CD4-positive, alpha-beta T cell treated with Interleukin-4 for 1 hour (primary cell): ENCODE results near the gene CATSPER3.

Experiments
- DNase-seq, 2 donors: peaks; one replicate each; pipeline ENCODE4 v3.0.0-alpha.2; 2020 to 2022

Gene CATSPER3

DNA sequence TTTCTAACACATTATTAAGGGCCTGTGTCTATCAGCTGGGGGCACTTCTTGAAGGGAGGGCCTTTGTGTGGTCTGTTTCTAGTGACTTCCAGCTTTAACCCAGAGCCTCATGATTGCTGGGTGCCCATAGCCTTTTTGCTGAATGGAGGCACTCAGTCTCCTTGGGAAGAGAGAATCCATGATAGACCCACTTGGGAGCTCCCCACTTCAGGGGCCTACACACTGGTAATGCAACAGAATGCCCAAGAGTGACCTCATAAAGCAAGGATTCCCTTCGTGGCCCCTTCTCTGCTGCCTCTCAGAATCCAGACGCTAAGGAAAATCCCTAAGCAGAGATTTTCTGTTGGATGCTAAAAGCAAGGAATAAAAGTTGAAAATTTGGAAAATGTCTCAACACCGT lies at the start of gene CATSPER3:
Gene CATSPER3, plus strand, starts transcription at position 301 of the 400 bp plus-strand sequence. Its CDS starts 85 bp downstream, at position 386.
- no peak for DNase-seq

DNA sequence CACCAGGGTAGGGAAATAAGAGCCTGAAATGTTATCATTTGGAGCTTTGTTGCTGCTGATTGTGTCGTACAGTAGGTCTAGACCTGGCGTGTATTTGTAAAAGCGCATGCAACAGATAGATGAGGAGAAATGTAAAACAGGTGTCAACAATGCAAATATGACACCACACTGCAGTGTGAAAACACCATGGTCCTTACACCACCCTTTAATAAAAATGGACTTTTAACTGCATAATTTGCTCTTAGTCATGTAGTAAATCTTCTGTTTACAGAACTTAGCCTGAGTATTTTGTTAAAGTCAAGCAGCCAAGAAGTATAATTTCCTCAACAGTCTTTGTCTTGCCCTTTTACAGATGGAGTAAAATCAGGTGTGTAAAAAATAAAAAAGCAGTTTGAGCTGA lies 48.8 kb upstream of the CATSPER3 start:
- no peak for DNase-seq

DNA sequence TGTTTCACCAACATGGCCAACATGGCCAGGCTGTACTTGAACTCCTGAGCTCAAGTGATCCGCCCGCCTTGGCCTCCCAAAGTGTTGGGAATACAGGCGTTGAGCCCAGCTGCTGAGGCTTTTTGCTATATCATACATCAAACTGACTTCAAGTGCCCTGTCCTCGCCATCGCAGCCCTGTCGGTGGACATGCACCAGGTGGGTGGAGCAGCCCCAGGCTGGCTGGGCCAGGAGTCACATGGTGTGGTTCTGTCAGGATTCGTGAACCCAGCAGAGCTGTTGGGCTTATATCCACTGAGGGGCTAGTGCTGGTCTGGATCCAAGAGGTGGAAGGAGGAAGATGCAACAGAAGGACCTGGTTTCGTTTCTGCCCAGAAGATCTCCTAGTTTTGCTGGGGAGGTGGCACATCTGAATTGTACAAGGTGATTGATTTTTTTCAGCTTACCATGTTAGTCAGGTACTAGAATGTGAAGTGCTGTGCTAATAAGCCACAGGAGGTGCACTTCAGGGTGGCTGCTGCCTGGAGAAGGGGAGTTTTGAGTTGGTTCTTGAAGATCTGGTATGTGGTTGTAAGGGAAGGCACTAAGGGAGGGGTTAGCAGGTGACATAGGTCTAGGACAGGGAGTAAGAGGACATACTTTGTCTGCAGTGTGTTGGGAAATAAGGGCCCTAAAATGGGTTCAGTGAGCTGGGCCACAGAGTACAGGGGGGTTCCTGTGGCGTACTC lies 46.7 kb upstream of the CATSPER3 start:
- DNase-seq = no peak

DNA sequence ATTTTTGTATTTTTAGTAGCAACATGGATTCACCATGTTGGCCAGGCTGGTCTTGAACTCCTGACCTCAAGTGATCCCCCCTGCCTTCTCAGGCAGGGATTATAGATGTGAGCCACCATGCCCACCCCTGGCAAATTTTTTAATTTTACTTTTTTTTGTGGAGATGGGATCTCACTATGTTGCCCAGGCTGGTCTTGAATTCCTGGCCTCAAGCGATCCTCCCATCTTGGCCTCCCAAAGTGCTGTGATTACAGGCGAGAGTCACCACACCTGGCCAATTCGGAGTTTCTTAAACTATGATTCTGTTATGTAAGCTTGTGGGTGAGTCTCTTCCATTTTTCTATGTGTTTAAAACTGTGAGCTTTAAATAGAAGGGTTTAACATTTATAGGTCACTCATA lies 35.2 kb upstream of the CATSPER3 start:
- no peak for DNase-seq

DNA sequence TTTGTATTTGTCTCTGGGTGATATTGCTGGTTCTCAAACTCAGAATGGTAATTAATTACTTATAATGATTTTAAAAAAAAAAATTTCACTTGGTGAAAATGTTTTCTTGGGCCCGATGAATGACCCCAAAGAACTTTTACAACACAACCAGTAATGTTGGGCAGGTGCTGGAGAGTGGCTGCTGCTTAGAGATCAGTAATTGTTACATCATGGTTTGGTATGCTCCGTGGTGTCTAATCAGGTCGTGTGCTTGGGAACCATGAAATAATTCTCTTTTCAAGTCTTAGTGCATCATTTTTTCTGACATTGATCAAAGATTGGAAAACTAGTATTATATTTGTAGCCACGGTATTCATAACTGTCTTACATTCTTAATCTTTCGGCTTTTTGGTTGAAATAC lies 33.5 kb upstream of the CATSPER3 start:
- no peak for DNase-seq

DNA sequence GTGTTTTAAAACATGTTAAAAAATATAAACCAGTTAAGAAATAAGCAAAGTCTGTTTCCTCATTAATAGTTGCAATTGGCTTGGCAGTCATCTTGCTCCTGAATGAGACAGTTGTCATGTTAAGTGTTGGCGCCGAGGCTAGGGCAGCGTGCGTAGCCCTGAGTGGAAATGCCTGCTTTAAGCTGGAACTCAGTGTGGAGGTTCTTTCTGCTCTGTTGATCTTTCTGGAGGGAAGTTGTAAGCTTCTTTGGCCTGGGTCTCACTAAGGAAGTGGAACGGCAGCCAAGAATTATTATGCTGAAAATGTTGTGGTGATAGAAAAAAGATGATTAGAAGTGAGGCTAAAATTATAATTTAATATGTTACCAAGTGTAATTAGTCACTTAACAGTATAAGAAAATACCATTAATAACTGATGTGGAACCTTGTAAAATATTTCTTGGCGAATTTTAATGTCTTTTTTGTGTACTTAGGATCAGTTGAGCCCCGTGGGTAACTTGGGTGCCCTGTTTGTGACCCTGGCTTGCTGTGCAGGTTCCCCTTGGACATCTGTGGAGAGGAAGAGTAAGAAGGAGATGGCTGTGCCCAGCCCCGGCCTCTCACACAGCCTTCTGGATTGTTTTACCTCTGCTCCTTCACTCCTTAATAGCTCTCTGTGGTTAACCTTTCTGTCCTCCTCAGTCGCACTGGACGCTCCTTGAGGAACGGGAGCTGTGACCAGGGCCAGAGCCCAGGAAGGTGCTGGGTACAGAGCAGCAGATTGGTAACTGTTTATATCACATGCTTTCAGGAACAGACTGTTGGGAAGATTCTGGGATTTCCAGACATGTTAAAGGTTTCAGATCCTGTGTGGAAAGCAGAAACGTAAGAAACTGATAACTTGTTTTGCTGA lies 31.8 kb upstream of the CATSPER3 start:
- no peak for DNase-seq

DNA sequence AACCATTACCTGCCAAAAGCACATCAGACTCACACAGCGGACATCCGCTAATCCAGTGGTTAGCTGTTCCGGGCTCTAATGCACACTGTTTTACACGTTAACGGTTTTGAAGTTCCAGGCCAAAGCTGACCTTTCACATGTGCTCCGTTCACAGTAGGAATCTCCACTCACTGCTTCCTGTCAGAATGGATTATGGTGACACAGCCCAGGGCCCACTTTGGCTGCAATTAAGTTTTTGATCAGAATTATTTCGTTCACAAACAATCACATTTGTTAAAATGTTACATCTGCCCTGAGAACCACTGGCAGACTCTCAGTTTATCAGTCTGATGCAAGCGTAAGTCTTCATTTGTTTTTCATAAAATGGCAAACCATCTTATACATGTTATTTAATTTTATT lies 30.2 kb upstream of the CATSPER3 start:
- no peak for DNase-seq

DNA sequence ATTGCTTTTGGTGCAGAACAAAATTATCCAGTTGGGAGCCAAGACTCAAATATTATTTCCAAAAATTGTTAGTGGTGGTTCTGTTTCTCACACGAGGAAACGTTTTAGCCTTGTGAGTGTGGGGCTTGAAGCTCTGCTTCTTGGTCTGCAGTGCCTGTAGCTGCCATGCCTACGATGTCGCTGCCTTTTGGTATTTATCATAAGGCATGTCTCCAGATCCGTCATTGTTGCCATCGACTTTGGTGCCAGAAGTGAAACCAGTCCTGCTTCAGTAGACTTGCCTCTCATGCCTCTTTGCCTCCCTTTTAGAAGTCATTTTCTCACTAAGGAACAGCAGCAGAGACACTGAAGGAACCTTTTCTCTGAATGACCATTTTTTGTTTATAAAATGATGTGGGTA lies 29.7 kb upstream of the CATSPER3 start:
- DNase-seq = no peak

DNA sequence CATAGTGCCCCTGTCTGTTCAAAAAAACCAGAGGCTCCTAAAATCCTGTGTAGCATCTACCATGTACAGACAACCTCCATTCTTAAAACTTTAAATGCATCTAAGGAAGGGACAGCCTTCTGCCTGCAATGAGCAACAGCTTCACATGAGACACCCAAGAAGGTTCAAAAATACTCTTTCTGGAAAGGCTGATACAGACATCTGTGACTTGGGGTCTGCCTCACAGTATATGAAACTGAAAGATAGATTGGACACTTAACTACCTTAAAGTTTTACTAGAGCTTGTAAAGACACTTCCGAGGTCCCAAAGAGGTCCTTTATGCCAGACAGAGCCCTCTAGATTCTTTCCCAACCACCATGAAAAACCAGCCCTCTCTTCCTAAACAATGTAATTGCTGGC lies 28.2 kb upstream of the CATSPER3 start:
- DNase-seq = no peak

DNA sequence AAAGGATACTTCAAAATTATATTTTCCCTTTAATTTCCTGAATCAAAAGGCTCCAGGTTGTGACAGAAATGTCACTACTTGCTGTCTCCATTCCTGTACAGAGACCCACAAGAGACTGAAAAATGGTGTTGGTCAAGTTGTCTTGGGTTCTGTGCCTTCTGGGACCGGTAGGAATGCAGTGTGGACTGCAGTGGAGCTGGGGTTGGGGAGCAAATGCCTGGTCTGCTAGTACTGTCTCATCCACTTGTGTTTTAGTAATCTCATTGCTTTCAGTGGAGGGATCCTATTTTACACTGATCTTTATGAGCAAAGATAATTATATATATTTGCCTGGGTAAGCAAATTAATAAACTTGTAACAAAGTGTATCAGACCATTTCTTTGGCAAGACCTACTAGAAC lies 24.2 kb upstream of the CATSPER3 start:
- DNase-seq = no peak

DNA sequence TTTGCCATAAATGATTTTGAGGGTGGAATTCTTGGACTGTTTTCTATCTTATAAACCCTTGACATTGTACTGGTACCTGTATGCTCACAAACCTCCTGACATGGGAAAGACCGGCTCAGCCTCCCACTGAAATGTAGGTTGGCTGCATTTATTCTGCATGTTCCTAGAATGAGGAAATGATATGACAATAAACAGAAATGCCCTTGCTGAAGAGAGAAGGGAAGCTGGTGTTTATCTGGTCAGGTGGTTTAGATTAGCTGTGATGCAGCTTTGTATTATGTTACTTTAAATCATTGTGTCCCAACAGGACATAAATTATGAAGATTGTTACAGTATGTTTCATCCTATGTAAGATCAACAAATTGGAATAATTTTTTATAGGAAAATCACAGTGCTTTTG lies 23.1 kb upstream of the CATSPER3 start:
- no peak for DNase-seq

DNA sequence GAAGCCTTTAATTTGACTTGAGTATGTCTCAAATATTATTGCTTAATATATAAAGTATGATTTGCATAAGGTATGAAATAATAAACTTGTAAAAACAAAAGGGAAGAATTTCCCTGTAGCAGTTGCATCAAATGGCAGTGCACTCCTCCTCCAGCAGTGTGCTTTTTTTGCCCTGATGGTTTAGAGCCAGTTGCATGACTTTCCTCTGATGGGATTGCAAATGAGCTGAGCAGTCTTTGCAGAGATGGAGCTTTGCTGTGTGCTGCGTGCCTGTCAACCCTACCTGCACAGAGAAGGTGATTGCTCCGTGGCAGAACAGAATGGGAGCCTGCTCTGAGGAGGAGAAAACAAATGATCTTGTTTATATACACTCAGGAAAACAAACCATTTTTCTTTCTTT lies 22.7 kb upstream of the CATSPER3 start:
- DNase-seq = no peak

DNA sequence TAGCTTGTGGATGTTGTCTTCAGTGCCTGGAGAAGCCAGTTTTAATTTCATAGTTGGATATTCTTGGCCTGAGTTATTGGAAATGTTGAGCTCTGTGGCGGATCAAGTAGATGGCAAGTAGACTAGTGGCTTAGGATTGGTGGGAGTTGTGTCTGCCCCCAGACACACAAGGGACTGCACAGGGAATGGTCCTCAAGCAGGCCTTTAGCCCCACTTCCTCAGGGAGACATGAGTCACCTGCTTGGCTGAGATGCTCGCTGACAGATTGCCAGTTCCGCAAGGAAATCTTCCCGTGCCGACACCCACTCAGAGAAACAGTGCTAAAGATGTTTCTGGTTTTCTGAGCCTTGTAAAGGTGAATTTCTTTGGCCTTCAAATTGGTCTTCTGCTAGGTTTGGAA lies 18.8 kb upstream of the CATSPER3 start:
- DNase-seq = no peak

DNA sequence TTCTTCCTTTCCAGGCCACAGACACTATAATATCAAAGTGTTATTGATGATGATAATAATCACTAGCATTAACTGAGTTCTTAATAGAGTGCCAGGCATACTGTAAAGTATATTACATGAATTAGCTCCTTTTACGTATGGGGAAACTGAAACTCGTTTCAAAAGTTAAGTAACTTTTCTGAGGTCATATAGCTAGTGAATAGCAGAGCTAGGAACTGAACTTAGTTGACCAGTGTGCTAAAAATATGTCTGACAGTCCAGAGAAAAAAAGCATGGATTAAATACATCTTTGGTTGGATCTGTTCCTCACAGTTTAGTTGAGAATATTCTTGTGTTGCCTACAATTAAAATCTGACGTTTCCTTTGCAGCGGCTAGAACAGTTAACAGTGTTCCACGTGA lies 18.4 kb upstream of the CATSPER3 start:
- DNase-seq = no peak

DNA sequence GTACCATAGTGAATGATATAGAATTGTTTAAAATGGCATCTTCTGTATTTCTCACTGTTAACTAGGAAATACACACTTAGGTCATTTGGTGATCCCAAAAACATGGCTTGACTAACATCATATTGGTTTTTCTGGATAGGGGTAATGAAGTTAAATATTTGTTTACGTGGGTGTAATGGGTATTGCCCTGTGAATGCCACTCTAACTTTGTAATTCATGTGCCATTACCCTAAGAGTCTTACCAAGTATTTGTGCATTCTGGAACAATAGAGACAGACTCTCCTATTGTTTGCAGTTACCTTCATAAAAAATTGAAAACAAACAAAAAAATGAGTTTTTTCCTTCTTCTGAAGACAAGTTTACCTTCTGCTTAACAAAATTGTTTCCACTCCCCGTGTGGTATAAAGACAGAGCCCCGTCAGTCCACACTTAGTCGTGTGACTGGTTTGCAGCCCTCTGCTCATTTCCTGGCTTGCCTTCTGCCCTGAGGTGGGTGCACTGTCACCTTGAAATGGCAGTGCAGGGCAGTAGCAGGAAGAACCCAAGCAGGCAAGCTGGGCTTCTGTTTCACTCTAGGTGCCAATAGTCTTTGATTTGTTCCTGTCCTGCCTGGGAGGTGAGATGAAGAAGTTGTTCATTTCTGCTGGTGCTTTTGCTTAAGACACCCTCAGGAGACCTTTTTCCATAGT lies 9.6 kb upstream of the CATSPER3 start:
- DNase-seq = no peak

DNA sequence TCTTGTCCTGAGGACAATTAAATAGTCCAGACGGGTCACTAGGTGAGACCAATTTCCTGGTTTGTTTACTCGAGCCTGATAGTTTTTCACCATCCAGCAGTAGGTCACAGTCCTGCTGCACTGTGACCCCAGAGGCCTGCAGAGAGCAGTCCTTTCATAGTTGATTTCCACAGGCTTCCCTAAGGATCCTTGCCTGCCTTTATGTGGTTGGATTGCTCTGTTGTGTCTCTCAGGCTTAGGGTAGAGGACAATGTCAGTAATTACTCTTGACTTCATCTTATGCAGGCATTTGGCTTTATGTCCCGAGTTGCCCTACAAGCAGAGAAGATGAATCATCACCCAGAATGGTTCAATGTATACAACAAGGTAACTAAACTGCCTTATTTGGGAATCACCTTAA lies 9.0 kb upstream of the CATSPER3 start:
- no peak for DNase-seq

DNA sequence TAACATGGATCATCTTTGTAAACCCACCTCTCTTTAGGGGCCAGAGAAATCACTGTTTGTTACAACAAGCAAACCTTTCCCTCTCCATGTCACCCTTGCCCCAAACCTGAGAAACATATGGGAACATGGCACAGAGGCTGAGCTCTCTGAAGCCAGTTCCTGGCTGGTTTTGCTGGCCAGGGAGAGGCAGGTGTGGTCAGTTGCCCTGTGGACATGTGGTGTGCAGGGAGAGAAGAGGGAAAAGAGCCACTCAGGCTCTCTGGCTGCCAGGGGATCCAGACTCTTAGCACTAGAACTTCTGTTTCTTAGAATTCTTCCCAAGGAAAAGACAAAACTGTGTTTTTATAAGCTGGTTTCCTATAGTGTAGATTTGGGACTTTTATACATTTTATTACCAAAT lies 4.6 kb upstream of the CATSPER3 start:
- DNase-seq = no peak

DNA sequence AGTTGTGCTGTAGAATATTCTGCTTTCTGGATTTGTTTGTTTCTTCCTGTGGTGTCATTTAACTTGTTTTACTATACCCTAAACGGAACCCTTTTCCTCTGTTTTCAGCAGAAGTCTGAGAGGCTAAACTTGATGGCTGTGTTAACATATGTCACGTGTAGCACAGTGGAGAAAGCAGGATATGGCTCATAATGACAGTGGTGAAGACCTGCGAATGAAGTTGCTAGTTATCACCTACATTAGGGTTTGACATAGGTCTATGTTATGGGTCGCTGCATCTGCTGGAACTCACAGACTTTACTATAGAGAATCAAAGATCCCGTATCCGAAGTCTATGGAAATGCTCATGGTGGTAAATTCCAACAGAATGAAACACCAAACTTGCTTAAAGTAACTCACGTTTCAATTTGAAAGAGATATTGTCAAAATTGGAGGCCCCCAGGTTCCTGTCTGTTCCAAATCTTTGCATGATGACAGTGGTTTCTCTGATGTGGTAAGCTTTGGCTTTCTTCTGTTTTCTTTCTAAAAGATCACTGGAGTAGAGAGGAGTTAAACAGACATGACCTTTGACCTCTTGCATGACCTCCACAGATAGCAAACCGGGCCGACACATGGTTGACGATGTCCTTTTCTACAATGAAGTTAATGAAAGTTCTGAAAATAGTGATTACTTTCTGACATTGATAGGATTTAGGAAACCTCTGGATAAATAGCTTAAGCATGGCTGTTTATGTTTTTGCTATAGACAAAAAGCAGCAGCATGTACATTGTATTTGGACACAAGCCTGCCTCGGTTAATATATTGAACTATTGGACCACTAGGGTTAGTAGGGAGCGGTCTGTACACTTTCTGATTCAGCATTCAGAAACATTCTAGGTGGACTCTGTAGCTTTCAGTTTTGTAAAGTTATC lies 3.1 kb upstream of the CATSPER3 start:
- peak in 1 of 2 donors; percentile 49 for DNase-seq

DNA sequence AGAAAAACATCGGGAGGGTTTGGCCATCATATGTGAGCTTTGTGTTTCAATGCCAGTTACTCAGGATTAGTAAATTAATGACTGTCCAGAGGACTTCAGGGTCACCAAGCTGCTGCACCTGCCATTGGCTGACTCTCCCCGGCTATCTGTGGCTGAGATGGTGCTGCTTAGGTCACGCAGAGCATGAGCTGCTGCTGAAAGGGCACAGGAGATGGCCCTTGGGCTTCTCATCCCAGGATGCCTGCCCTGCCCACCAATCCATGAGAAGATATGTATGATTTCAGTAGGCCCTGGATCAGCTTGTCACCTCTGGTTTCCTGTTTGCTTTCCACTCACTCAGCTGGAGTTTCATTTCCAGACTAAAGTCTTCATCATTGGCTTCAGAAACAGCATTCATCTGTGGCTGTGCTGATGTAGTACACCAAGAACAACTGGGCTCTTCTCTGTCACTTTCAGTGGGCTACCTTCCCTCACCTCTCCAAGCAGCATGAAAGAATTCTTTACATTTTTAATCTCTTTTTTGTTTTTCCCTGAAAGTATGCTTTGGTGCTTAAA lies 2.4 kb upstream of the CATSPER3 start:
- DNase-seq = no peak

DNA sequence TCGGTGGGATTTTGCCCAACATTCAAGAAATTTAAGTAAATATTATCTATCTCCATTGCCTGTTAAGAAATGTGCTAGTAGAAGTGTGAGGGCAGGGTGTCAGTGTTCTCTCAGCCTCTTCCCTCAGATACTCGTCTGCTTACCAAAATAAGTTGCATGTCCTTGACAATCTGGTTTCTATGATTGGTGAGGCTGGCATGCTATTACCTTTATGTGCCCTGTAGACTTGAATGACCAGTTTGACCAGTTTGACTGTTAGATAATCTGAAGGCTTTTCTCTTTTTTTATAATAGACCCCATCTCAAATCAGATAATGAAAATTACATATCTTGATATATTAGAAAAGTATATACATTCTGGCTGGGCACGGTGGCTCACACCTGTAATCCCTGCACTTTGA lies 348 bp downstream of the CATSPER3 start:
- DNase-seq = no peak

DNA sequence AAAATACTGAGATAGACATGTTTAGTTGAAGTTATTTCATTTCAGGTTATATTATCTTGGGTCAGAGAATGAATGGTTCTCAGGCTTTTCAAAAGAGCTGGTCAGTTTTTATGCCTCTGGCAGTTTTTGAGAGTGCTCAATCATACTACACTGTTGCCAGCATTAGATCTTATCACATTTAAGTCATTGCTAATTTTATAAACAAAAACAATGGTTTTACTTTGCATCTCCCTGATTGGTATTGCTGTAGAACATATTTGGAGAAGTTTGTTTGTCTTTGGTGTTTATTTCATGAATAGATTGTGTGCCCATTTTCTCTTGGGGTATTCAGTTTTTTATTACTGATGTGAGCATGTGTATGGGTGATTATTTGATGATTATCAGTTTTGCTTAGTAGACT lies 1.5 kb downstream of the CATSPER3 start:
- DNase-seq = no peak

DNA sequence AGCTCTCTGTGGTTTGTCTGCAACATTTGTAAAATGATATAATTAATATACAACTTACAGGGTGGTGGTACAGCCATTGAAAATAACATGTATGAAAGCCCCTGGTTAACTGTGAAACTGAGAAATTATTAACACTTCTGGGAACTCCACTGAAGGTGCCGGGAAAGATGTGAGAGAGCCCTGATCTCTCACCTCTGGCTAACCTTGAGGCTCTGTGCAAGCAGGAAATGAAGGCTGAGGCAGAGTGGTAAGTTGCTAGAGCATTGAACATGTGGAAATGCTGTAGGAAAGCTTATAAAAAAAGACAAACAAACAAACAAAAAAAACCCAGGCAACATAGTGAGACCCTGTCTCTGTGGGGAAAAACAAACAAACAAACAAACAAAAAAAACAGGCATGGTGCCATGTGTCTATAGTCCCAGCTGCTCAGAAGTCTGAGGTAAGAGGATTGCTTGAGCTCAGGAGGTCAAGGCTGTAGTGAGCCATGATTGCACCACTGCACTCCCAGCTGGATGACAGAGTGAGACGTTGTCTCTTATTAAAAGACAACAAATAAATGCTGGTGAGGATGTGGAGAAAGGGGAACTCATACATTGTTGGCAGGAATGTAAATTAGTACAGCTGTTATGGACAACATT lies 7.5 kb downstream of the CATSPER3 start:
- no peak for DNase-seq
